ENCODE data around the gene CDKAL1.
"Not testable (repeated sequence)": the region's sequence is repeated elsewhere in the genome, so short reads cannot be mapped to it uniquely, and the experiment has no call there.

CDKAL1 gene
- total RNA-seq: 15.6 to 44.0 (median 33.0) reads per million in 17 experiments

DNA sequence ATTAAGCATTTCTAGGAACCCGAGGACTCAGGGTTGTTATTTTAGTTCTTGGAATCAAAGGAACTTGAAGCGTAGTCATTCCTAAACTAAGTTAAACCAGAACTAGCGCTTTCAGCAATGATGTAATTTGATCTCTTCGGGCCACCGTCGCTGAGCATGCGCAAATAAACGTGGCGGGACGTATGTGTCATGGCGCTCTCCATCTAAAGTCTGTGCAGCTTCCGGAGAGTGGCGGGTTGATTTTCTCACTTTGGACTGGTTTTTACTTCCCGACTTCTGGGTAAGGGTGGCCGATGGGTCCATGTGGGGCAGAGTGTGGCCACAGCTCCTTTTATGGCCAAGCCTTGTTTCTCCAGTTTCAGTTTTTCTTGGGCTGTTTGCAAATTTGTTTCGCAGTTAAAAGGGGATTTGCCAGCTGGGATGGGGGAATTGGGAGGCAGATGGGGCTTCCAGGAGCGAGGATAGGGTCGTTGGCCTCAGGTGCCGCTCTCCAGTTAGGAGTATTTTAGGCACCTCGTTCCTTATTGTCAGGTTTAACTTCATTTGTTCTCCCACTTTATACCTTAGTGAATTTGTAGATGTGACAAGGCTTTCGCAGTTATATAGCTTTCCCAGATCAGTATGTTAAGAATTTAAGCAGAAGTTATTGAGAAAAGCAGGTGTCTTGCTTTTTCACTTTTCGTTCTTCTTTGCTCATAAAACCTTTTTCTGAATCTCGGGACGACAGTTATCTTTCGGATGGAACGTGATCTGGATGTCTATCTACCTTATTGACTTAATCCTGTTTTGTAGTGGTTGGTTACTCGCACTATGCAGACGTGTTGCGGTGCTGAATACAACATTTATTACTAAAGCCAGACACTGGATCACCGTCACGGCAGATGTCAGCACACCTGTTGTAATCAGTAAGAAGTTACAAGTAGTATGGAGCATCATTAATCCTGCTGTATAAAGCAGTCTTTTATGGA lies at the start of gene CDKAL1:
Gene CDKAL1, plus strand, starts transcription at position 163 of the 968 bp plus-strand sequence. CDS start 11,894 bp downstream, outside the sequence.
- peak; percentile 94 to 95 (median 94) for DNase-seq

DNA sequence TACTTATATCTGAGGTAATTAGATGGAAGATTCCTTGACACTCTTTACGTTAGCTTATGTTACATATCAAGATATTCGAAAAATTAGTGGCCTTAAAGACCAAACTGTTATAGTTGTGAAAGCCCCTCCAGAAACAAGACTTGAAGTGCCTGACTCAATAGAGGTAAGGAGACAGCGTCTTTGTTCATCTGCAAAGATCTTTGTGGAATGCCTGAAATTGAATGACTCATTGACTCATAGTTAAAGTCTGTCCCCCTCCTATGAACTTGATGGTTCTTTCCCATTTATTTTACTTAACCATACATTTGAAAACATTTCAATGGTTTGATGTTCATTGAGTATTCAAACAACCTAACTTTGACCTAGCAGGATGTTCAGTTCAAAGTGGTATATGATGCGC lies 47.6 kb upstream of the CDKAL1 start:
- no peak for DNase-seq

DNA sequence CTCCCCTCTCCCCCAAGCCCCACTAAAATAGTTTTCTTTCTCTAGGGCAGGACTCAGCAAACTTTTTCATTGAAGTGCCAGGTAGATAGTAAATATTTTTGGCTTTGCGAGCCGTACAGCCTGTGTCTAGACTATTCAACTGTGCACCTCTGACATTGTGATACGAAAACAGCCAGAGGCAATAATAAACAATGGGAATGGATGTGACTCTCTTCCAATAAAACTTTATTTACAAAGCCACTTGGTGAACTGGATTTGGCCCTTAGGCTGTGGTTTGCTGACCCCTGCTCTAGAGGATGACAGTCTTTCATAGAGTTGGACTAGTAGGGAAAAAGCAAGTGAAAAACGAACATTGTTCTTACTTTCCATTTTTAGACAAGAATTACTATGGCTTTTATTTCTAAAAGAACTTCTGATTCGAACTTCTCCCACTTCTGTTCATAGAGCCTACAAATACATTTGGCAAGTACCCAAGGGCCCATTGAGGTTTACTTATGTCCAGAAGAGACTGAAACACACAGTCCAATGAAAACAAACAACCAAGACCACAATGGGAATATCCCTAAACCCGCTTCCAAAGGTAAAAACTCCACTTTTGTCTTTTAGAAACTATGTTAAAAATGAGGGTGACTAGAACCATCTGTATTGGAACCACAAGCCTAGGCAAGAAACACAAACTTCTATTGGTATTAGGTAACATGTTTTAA lies 46.4 kb upstream of the CDKAL1 start:
- no peak for DNase-seq

DNA sequence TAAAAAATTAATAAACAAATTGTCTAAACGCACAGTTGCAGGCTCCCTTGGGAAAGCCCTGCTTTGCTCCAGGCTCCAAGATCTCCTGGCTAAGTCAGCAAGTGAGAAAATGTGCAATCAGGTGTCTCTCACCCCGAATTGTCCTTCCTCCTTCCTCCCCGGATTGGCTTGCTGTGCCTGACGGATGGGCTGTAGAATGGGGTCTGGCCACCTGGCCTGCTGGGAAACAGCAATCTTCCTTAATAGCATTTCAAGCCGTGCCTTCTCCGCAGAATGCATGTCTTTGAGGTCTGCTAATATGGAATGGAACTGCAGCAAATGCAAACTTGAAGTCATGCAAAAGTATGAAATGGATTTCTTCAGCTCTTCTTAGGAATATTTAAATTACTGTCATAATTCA lies 43.7 kb upstream of the CDKAL1 start:
- DNase-seq: no peak

DNA sequence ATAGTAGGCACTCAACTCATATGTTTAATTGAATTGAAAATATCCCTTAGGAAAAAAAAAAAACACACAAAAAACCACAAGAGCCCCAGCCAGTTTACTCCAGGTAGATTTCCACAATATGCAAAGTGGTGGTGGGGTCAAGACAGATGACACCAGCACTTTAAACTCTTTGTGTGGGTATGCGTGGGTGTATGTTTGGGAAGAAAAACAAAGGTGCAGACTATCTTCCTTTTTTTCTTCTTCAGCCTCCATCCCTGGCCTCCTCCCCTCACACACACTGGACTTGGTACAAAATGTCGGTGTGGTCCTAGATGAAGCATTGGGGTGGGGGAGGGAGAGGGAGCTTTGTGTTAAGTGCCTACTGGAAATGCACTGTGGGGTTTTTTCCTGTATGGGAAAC lies 42.2 kb upstream of the CDKAL1 start:
- no peak for DNase-seq

DNA sequence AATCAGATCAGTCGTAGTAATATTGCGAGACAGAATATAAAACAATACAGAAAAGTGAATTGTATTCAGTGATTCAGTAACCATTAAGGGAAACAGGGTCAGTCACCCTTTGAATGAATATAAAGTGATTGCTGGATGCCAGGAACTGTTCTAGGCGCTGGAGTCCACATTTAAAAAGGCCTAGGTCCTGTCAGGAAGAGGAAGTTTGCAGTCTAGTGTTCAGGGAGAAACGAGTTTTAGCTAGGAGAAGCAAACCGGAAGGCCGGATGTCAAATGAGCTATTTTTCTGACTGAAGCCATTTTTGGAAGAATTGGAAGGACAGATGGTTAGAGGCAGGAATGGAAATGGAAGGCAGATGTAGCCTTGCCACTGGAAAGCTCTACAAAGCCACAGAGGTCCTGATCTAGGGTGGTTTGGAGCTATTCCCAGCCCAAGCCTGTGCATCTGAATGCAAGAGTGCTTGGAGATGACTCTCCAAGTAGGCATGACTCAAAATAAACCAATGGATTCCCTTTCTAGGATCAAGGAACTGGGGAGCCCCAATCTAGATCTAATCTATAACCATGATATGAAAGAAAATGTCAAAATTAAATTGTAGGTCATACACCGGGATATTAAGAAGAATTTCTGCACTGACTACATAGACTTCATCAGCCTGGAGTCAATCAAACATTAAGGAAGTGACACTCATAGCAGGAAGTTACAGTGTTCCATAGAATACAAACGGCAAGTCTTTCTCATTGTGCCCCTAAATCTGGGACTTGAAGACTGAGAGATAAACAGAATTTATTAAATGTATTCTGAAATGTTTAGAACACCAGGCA lies 36.8 kb upstream of the CDKAL1 start:
- peak; percentile 2 to 43 (median 24) for DNase-seq

DNA sequence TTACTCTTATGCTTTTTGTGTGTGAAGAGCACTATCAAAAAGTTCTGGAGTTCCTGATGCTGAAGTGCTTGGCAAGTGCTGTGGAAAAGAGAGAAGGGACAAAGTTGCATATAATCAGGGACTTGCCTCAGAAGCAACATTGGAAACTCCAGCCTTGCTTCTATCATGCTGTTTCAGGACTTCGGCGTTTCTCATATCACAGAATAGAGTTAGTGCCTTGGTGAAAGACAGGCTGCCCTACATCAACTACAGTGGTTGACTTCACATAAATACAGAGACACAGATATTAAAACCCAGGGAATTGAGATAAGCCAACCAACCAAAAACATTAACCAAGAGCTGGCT lies 36.2 kb upstream of the CDKAL1 start:
- no peak for DNase-seq

DNA sequence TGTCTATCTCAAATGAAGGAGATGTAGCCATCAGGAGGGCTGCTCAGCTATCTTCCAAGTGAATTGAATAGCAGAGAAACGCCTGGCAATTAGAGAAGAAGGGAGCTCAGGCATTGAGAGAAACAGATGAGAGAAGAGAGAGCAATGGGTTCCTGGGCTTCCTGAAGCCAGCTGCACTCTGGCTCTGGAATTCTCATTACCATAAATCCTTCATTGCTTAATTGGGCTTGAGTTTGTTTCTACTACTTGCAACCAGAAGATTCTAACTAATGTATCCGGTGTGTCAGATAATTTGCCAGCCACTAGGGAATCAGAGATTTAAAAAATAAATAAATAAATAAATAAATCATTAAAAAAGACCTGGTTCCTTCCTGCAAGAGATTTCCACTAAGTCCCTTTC lies 25.0 kb upstream of the CDKAL1 start:
- no peak for DNase-seq

- DNase-seq: no peak
These were observed 22.4 kb upstream of the CDKAL1 start for GRCh38 chr6:20511852-20512251.

GRCh38 chr6:20525208-20525607 lies 9.0 kb upstream of the CDKAL1 start:
- DNase-seq: not testable (repeated sequence)

DNA sequence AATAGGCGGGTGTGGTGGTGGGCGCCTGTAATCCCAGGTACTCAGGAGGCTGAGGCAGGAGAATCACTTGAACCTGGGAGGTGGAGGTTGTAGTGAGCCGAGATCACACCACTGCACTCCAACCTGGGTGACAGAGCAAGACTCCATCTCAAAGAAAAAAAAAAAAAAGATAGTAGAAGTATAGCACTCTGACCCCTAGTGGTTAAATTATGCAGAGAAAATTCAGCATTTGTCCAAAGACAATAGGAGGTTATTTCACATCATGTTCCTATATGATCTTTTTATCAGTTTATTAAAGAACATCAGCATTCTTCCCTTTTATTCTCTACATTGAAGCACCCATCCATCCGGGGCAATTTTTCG lies 5.2 kb upstream of the CDKAL1 start:
- peak; percentile 34 to 80 (median 59) for DNase-seq

DNA sequence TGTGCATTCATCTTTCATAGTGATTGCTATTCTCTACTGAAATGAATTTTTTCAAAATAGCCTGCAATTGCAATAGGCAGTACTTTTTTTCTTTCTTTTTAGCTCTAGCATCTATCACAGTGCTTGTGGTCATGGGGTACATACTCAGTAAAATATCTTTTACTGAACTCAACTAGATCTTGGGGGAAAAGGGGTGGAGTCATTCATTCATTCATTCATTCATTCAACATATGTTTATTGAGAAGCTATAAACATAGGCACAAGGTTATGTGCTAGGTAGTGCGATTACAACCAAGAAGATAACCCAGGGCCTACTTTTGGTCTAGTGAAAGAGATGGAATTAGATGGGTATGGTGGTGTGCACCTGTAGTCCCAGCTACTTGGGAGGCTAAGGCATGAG lies 1.4 kb upstream of the CDKAL1 start:
- no peak for DNase-seq

GRCh38 chr6:20533746-20534294 lies 437 bp upstream of the CDKAL1 start:
- peak in 2 of 4 experiments; percentile 31 to 33 for DNase-seq

DNA sequence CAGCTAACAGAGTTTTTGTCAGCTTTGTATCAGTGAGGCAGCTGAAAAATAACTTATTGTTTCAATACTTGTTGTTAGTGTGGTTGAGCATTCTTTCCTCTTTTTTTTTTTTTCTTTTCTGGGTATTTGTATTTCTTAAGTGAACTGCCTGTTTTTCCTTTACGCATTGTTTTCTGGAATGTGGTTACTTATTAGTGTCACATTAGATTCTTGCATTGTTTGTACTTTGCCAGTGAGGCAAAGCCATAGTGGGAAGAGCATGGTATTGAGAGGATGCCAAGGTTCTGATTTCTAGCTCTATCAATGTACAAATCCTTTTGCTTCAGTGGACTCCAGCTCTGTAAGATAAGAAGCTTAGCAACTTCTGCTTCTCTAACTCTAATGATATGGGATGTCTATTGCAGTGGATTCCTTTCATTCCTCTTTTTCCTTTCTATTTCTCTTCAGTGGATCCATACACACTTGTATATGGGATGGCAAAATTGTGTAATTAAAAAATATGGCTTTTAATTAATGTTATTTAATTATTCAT lies 3.9 kb downstream of the CDKAL1 start:
- no peak for DNase-seq

- no peak for DNase-seq
These were observed 4.7 kb downstream of the CDKAL1 start for GRCh38 chr6:20538907-20539306.

- DNase-seq: no peak
These were observed 5.1 kb downstream of the CDKAL1 start for GRCh38 chr6:20539387-20539786.

- DNase-seq: peak; percentile 40 to 65 (median 58)
These were observed 6.4 kb downstream of the CDKAL1 start for GRCh38 chr6:20540683-20541082.

DNA sequence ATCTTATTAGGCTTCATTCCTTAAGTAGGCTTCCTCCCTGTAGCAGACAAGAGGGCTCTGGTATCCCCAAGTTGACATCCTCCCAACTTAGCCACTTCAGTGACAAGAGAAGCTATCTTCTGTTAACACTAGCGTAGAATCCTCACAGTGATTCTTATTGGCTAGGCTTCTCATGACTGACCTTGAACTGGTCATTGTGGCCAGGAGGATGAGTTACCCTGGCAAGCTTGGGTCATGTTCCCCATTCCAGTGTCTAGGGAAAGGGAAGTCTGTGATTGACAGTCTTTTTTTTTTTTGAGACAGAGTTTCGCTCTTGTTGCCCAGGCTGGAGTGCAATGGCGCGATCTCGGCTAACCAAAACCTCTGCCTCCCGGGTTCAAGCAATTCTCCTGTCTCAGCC lies 7.1 kb downstream of the CDKAL1 start:
- DNase-seq: peak; percentile 57 to 80 (median 72)

DNA sequence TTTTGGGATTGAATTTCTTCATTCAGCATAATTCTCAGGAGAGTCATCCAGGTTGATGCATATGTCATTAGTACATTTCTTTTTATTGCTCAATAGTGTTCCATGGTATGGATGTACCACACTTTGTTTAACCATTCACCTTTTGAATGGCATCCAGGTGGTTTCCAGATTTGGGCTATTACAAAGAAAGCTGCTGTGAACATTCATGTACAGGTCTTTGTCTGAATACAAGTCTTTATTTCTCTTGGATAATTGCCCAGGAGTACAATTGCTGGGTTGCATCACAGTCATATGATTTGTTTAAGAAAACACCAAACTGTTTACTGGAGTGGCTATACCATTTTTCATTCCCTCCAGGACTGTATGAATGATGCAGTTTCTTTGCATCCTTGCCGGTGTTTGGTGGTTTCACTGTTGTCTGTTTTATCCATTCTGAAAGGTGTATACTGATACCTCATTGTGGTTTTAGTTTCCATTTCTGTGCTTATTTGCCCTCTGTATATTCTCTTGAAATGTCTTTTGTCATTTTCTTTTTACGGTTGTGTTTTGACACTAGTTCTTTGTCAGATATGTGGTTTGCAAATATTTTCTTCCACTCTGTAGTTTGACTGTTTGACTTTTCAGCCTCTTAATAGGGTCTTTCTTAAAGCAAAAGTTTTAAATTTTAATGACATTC lies 8.8 kb downstream of the CDKAL1 start:
- peak in 3 of 4 experiments; percentile 11 to 43 (median 25) for DNase-seq

DNA sequence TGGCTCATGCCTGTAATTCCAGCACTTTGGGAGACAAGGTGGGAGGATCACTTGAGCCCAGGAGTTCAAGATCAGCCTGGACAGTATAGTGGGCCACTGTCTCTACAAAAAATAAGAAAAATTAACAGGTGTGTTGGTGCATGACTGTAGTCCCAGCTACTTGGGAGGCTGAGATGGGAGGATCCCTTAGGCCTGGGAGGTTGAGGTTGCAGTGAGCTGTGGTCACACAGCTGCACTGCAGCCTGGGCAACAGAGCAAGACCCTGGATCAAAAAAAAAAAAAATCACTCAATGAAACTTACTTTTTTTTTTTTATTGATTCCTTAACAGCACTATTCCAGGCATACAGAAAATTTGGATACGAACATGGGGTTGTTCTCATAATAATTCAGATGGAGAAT lies 14.0 kb downstream of the CDKAL1 start:
- no peak for DNase-seq

- not testable (repeated sequence) for DNase-seq
These were observed 15.1 kb downstream of the CDKAL1 start for GRCh38 chr6:20549398-20549797.

GRCh38 chr6:20554326-20554725 lies 20.1 kb downstream of the CDKAL1 start:
- DNase-seq: no peak
